ENCODE data around the gene NT5M. TPM values are rescaled to one million over a fixed set of nuclear protein-coding genes. Genes with fewer than 3 reads are reported as not detected.

Gene NT5M
- total RNA-seq, 1 donor from 2014 or later, result 1.5 TPM

DNA sequence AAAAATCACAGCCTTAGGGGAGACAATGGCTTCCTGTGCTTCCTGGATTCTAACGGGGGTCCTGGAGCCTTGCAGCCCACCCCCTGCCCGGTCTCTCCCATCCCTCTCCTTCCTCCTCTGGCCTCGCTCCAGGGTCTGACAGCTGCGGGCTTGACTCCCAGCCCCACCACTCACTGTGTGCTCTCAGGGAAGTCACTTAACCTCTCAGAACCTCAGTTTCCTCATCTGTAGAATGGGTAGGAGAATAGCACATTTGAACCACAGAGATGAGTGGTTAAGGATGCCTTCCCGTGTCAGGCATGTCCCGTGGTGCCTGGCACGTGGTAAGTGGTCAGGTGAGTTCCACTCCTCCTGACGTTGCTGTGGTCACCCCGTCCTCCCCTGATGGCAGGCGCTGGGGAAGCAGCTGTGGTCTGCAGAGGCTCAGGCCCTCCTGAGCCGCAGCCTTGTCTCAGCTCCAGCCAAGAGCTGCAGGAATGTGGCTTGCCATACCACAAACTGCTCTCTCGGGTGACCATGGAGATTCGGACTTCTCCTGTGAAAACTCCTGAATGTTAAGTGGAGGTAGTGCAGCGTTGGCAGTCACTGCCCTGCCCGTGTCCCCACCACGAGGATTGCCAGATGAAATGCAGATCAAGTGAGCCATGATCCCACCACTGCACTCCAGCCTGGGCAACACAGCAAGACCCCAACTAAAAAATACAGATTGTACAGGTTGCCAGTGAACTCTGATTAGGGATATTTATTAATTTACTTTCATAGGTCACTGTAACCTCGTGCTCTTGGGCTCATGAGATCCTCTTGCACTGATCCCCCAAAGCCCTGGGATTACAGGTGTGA is 85.7 kb downstream of the NT5M start:
- Histone ChIP-seq H3K4me2 (ENCODE audit: low read length) (no peak overlapping the region), H3K27me3 (ENCODE audit: insufficient read depth, low read length) (peaks cover 3% of the 10 kb centered on the region), H3K27ac (ENCODE audit: low read depth, low read length) (no peak overlapping the region), H3K36me3 (ENCODE audit: insufficient read depth, low read length) (no peaks in the 10 kb centered on the region), H3K4me1 (ENCODE audit: insufficient read depth, low read length) (no peaks in the 10 kb centered on the region), H3K79me2 (ENCODE audit: insufficient read depth, low read length) (no peaks in the 10 kb centered on the region), H3K4me3 (ENCODE audit: insufficient read depth, low read depth, low read length) (no peak overlapping the region), H4K20me1 (ENCODE audit: insufficient read depth, low read length) (no peaks in the 10 kb centered on the region), H3K9me3 (ENCODE audit: insufficient read depth, low read depth, low read length) (no peaks in the 10 kb centered on the region), H3K9ac (ENCODE audit: low read length) (no peak overlapping the region), H2AFZ (ENCODE audit: low read depth, low read length) (no peak overlapping the region)
- no peaks in the 10 kb centered on the region for H3K36me3 Mint-ChIP-seq (ENCODE audit: low read depth, unreplicated experiment)
- H3K27ac Mint-ChIP-seq (ENCODE audit: unreplicated experiment), result no peak overlapping the region
- FAIRE-seq (no peak), DNase-seq (ENCODE audit: low read depth) (peak; percentile 85)
- TF ChIP-seq, protein P1, sequence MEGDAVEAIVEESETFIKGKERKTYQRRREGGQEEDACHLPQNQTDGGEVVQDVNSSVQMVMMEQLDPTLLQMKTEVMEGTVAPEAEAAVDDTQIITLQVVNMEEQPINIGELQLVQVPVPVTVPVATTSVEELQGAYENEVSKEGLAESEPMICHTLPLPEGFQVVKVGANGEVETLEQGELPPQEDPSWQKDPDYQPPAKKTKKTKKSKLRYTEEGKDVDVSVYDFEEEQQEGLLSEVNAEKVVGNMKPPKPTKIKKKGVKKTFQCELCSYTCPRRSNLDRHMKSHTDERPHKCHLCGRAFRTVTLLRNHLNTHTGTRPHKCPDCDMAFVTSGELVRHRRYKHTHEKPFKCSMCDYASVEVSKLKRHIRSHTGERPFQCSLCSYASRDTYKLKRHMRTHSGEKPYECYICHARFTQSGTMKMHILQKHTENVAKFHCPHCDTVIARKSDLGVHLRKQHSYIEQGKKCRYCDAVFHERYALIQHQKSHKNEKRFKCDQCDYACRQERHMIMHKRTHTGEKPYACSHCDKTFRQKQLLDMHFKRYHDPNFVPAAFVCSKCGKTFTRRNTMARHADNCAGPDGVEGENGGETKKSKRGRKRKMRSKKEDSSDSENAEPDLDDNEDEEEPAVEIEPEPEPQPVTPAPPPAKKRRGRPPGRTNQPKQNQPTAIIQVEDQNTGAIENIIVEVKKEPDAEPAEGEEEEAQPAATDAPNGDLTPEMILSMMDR (IDR thresholded peaks at IDR 0.05; ENCODE audit: insufficient read depth, low read depth, low read length), result no peak
- TF ChIP-seq EZH2 (IDR thresholded peaks at IDR 0.05; ENCODE audit: insufficient read depth, low read length), result no peak
- peaks cover 28% of the 10 kb centered on the region for H3K27me3 Mint-ChIP-seq (ENCODE audit: low read depth, unreplicated experiment)
- no peaks in the 10 kb centered on the region for H3K9me3 Mint-ChIP-seq (ENCODE audit: unreplicated experiment)
- H3K4me1 Mint-ChIP-seq (ENCODE audit: low read depth, unreplicated experiment), result peaks cover 4% of the 10 kb centered on the region
- H3K4me3 Mint-ChIP-seq (ENCODE audit: unreplicated experiment), result no peak overlapping the region

DNA sequence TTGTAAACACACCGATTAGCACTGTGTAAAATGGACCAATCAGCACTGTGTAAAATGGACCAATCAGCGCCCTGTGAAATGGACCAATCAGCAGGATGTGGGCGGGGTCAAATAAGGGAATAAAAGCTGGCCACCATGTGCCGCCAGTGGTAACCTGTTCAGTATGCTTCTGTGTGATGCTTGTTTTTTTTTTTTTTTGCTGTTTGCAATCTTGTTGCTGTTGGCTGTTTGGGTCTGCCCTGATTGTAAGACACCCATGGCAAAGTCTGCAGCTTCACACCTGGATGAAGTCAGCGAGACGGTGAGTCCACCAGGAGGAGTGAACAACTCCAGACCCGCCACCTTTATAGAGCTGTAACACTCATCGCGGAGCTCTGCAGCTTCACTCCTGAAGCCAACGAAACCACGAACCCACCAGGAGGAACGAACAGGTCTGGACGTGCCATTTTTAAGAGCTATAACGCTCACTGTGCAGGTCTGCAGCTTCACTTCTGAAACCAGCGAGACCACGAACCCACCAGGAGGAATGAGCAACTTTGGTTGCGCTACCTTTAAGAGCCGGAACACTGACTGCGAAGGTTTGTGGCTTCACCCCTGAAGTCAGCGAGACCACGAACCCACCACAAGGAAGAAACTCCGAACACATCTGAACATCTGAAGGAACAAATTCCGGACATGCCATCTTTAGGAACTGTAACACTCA is 88.6 kb downstream of the NT5M start:
- Histone ChIP-seq H3K4me3 (ENCODE audit: insufficient read depth, low read depth, low read length) (no peak overlapping the region), H3K27me3 (ENCODE audit: insufficient read depth, low read length) (no peaks in the 10 kb centered on the region), H3K4me2 (ENCODE audit: low read length) (no peak overlapping the region), H3K79me2 (ENCODE audit: insufficient read depth, low read length) (no peaks in the 10 kb centered on the region), H3K9me3 (ENCODE audit: insufficient read depth, low read depth, low read length) (no peaks in the 10 kb centered on the region), H3K9ac (ENCODE audit: low read length) (no peak overlapping the region), H4K20me1 (ENCODE audit: insufficient read depth, low read length) (no peaks in the 10 kb centered on the region), H3K36me3 (ENCODE audit: insufficient read depth, low read length) (no peaks in the 10 kb centered on the region), H3K27ac (ENCODE audit: low read depth, low read length) (no peak overlapping the region), H2AFZ (ENCODE audit: low read depth, low read length) (no peak overlapping the region), H3K4me1 (ENCODE audit: insufficient read depth, low read length) (no peaks in the 10 kb centered on the region)
- TF ChIP-seq, protein P1 (IDR thresholded peaks at IDR 0.05; ENCODE audit: insufficient read depth, low read depth, low read length), result no peak
- Mint-ChIP-seq H3K9me3 (ENCODE audit: unreplicated experiment) (peaks cover 2% of the 10 kb centered on the region), H3K4me1 (ENCODE audit: low read depth, unreplicated experiment) (peaks cover 4% of the 10 kb centered on the region), H3K27me3 (ENCODE audit: low read depth, unreplicated experiment) (peaks cover 18% of the 10 kb centered on the region), H3K27ac (ENCODE audit: unreplicated experiment) (no peak overlapping the region), H3K4me3 (ENCODE audit: unreplicated experiment) (no peak overlapping the region), H3K36me3 (ENCODE audit: low read depth, unreplicated experiment) (no peaks in the 10 kb centered on the region)
- FAIRE-seq (no peak), DNase-seq (ENCODE audit: low read depth) (peak; percentile 49)

Measured in astrocyte (in vitro differentiated cells and primary cell).